Measurements from ENCODE around the gene MRAS.

MRAS gene

GRCh38 chr3:138395865-138396751 lies 47.7 kb downstream of the MRAS start:
- peaks cover 24% of the 10 kb centered on the region for H3K27me3 ChIP-seq (ENCODE audit: control insufficient read depth, low read length)
- H3F3A ChIP-seq (ENCODE audit: control insufficient read depth, insufficient read depth), result no peaks in the 10 kb centered on the region
- TF ChIP-seq EZH2phosphoT487 (IDR thresholded peaks at IDR 0.05; ENCODE audit: borderline replicate concordance, low read length), result no peak
- TF ChIP-seq, protein P1, sequence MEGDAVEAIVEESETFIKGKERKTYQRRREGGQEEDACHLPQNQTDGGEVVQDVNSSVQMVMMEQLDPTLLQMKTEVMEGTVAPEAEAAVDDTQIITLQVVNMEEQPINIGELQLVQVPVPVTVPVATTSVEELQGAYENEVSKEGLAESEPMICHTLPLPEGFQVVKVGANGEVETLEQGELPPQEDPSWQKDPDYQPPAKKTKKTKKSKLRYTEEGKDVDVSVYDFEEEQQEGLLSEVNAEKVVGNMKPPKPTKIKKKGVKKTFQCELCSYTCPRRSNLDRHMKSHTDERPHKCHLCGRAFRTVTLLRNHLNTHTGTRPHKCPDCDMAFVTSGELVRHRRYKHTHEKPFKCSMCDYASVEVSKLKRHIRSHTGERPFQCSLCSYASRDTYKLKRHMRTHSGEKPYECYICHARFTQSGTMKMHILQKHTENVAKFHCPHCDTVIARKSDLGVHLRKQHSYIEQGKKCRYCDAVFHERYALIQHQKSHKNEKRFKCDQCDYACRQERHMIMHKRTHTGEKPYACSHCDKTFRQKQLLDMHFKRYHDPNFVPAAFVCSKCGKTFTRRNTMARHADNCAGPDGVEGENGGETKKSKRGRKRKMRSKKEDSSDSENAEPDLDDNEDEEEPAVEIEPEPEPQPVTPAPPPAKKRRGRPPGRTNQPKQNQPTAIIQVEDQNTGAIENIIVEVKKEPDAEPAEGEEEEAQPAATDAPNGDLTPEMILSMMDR (IDR thresholded peaks at IDR 0.05; ENCODE audit: low read depth, low read length, poor library complexity, severe bottlenecking), result no peak
- no peaks in the 10 kb centered on the region for H3K79me2 ChIP-seq (ENCODE audit: control insufficient read depth, low read length)
- no peak overlapping the region for H3K27ac ChIP-seq (ENCODE audit: low read depth, low read length)
- no peaks in the 10 kb centered on the region for H3K36me3 ChIP-seq (ENCODE audit: control insufficient read depth, low read length)
- H4K20me1 ChIP-seq (ENCODE audit: control insufficient read depth, insufficient read depth, low read depth, low read length), result no peaks in the 10 kb centered on the region
- H3K4me3 ChIP-seq (ENCODE audit: low read length), result no peak overlapping the region
- H3K4me1 ChIP-seq (ENCODE audit: control insufficient read depth, low read length), result peaks cover 3% of the 10 kb centered on the region; the same call in 1 of the 2 replicates
- H3K9me2 ChIP-seq (replicated peaks; ENCODE audit: control insufficient read depth, low read length), result no peaks in the 10 kb centered on the region
- no peak overlapping the region for H3K4me2 ChIP-seq (ENCODE audit: low read length)
- no peaks in the 10 kb centered on the region for H3K9me3 ChIP-seq (ENCODE audit: control insufficient read depth, insufficient read depth, low read length)

- H3K4me1 ChIP-seq (ENCODE audit: control insufficient read depth, low read length), result peaks cover 3% of the 10 kb centered on the region; the same call in 1 of the 2 replicates
- no peaks in the 10 kb centered on the region for H3K9me2 ChIP-seq (replicated peaks; ENCODE audit: control insufficient read depth, low read length)
- no peak overlapping the region for H3K27ac ChIP-seq (ENCODE audit: low read depth, low read length)
- no peaks in the 10 kb centered on the region for H3F3A ChIP-seq (ENCODE audit: control insufficient read depth, insufficient read depth)
- no peaks in the 10 kb centered on the region for H3K36me3 ChIP-seq (ENCODE audit: control insufficient read depth, low read length)
- no peak overlapping the region for H3K4me3 ChIP-seq (ENCODE audit: low read length)
- no peak overlapping the region for H3K4me2 ChIP-seq (ENCODE audit: low read length)
- TF ChIP-seq, protein P1 (IDR thresholded peaks at IDR 0.05; ENCODE audit: low read depth, low read length, poor library complexity, severe bottlenecking), result no peak
- TF ChIP-seq EZH2phosphoT487 (IDR thresholded peaks at IDR 0.05; ENCODE audit: borderline replicate concordance, low read length), result no peak
- no peaks in the 10 kb centered on the region for H3K79me2 ChIP-seq (ENCODE audit: control insufficient read depth, low read length)
- peaks cover 32% of the 10 kb centered on the region for H3K27me3 ChIP-seq (ENCODE audit: control insufficient read depth, low read length)
- no peaks in the 10 kb centered on the region for H4K20me1 ChIP-seq (ENCODE audit: control insufficient read depth, insufficient read depth, low read depth, low read length)
- no peaks in the 10 kb centered on the region for H3K9me3 ChIP-seq (ENCODE audit: control insufficient read depth, insufficient read depth, low read length)
Observed at GRCh38 chr3:138396752-138397410, 48.5 kb downstream of the MRAS start.

GRCh38 chr3:138397983-138398382 lies 49.6 kb downstream of the MRAS start:
- H3K27ac ChIP-seq (ENCODE audit: low read depth, low read length), result no peak overlapping the region
- H3K36me3 ChIP-seq (ENCODE audit: control insufficient read depth, low read length), result no peaks in the 10 kb centered on the region
- no peaks in the 10 kb centered on the region for H4K20me1 ChIP-seq (ENCODE audit: control insufficient read depth, insufficient read depth, low read depth, low read length)
- H3K4me1 ChIP-seq (ENCODE audit: control insufficient read depth, low read length), result peaks cover 3% of the 10 kb centered on the region; the same call in 1 of the 2 replicates
- H3K79me2 ChIP-seq (ENCODE audit: control insufficient read depth, low read length), result no peaks in the 10 kb centered on the region
- no peaks in the 10 kb centered on the region for H3K9me3 ChIP-seq (ENCODE audit: control insufficient read depth, insufficient read depth, low read length)
- no peak overlapping the region for H3K4me3 ChIP-seq (ENCODE audit: low read length)
- H3K27me3 ChIP-seq (ENCODE audit: control insufficient read depth, low read length), result peaks cover 33% of the 10 kb centered on the region
- no peaks in the 10 kb centered on the region for H3F3A ChIP-seq (ENCODE audit: control insufficient read depth, insufficient read depth)
- no peaks in the 10 kb centered on the region for H3K9me2 ChIP-seq (replicated peaks; ENCODE audit: control insufficient read depth, low read length)
- H3K4me2 ChIP-seq (ENCODE audit: low read length), result no peak overlapping the region
- TF ChIP-seq, protein P1 (IDR thresholded peaks at IDR 0.05; ENCODE audit: low read depth, low read length, poor library complexity, severe bottlenecking), result no peak
- TF ChIP-seq EZH2phosphoT487 (IDR thresholded peaks at IDR 0.05; ENCODE audit: borderline replicate concordance, low read length), result no peak
